Psoas muscle (tissue), 8 donors: ENCODE data around the gene PARVA. TPM values are rescaled to one million over a fixed set of nuclear protein-coding genes. Genes with fewer than 3 reads are reported as not detected.
"Not testable (repeated sequence)": the region's sequence is repeated elsewhere in the genome, so short reads cannot be mapped to it uniquely, and the experiment has no call there.

Source experiments
- ATAC-seq, 4 donors: fragments of 200-7000 bp; cut with Tn5 transposase; one replicate each; pipeline ENCODE4 v1.9.1; 2020; ENCODE audit warnings: moderate library complexity in 3 of 4, mild to moderate bottlenecking in 2 of 4
- DNase-seq, 2 donors: peaks; one replicate each; pipeline ENCODE4 v3.0.0-alpha.2; 2020
- H3K27ac ChIP-seq: fragments of 200-600 bp; one replicate; pipeline ENCODE4 v1.8.0; 2022
- H3K27me3 ChIP-seq, 3 donors: fragments of 200-600 bp in 1 of 3; one replicate each; pipeline versions ENCODE4 v1.6.1 to v1.8.0; 2013 to 2022; ENCODE audit warnings: low read length in 2 of 3, mild to moderate bottlenecking in 2 of 3, moderate library complexity in 1 of 3; ENCODE audit not compliant: insufficient read depth in 3 of 3
- H3K36me3 ChIP-seq, 2 donors: fragments of 200-600 bp in 1 of 2; one replicate each; pipeline versions ENCODE4 v1.6.1 to v1.8.0; 2013 to 2022; ENCODE audit warnings: low read depth in 1 of 2, mild to moderate bottlenecking in 1 of 2, moderate library complexity in 1 of 2; ENCODE audit not compliant: insufficient read depth in 1 of 2
- H3K4me1 ChIP-seq: fragments of 200-600 bp; one replicate; pipeline ENCODE4 v1.8.0; 2022
- H3K4me3 ChIP-seq: fragments of 200-600 bp; one replicate; pipeline ENCODE4 v1.8.0; 2022; ENCODE audit warnings: mild to moderate bottlenecking
- H3K9me3 ChIP-seq: fragments of 200-600 bp; one replicate; pipeline ENCODE4 v1.8.0; 2022
- CTCF ChIP-seq: fragments of 200-600 bp; IDR thresholded peaks from one replicate; pipeline ENCODE4 v1.8.0; 2022; ENCODE audit warnings: antibody characterized with exemption
- WGBS, 3 donors: extraction: QIAGEN DNeasy Blood & Tissue Kit; methylation state at CpG; one replicate each; pipeline versions ENCODE4 v1.1.6 to v1.1.7; 2013; 5-methylcytosine and 5-hydroxymethylcytosine counted together
- intact Hi-C, 2 donors: fragments of 100-400 bp; cut with DNase I; formaldehyde crosslinking; loops; one replicate each; pipeline versions ENCODE4 v1.11.0 to v1.14.2; 2022
- polyA plus RNA-seq, 3 donors: library from polyadenylated mRNA; stranded (reverse); fragments of 200-250 nt; gene quantifications; one replicate each; pipeline ENCODE4 v1.2.3, GENCODE V29; 2013
- total RNA-seq, 4 donors: library from RNA; stranded (reverse); fragmentation: NEBNext Ultra II Directional in 2 of 4; extraction: Animal tissue kit (Norgen Biotek cat#: 25700) in 2 of 4; gene quantifications; one replicate each; pipeline versions ENCODE4 v1.2.1 to v1.2.4, GENCODE V29; 2021 to 2023
- donor health status: healthy with polysubstance abuse.
- donor health status: DM: no; HTN: no; CAD: no; lungs with moderate emphysema.
- donor health status: Bipolar disorder and iron deficiency.
- donor health status: healthy.
- donor health status: DM: yes; HTN: yes; CAD: no.
- donor health status: DM: no; HTN: no; CAD: no.
- donor health status: DM: no; HTN: no; CAD: no.
- donor health status: DM: yes; HTN: yes; CAD: no.

The PARVA gene
- total and polyA plus RNA-seq, 7 donors, result 4.4 to 22.7 (median 8.5) TPM

- Histone ChIP-seq H3K27me3 (no peaks in the 10 kb centered on the region), H3K9me3 (no peaks in the 10 kb centered on the region), H3K4me1 (no peaks in the 10 kb centered on the region), H3K4me3 (no peak overlapping the region), H3K36me3 (no peaks in the 10 kb centered on the region), H3K27ac (no peak overlapping the region)
- intact Hi-C loops, result no loop called here
- no peak for TF ChIP-seq CTCF
- WGBS, 3 donors, result 33 to 46% (median 35%) methylated on average over 2 of the region's 2 CpGs
- ATAC-seq (no peak), DNase-seq (no peak)
These were observed 14.5 kb upstream of the PARVA start for GRCh38 chr11:12362857-12363256.

- no peak for TF ChIP-seq CTCF
- ATAC-seq, result no peak
- no peak overlapping the region for H3K27ac ChIP-seq
These were observed 14.0 kb upstream of the PARVA start for GRCh38 chr11:12363373-12363772.

GRCh38 chr11:12365965-12366575, 11.3 kb upstream of the PARVA start:
- H3K36me3 ChIP-seq, H3K9me3 ChIP-seq, H3K27ac ChIP-seq, DNase-seq, ATAC-seq, H3K4me1 ChIP-seq, H3K27me3 ChIP-seq, intact Hi-C loops, H3K4me3 ChIP-seq: not testable (repeated sequence)
- 56 to 74% (median 65%) methylated on average over 14 of the region's 14 CpGs for WGBS, 3 donors

More at GRCh38 chr11:12363373-12363772, 14.0 kb upstream of the PARVA start:
- Histone ChIP-seq H3K4me1 (no peaks in the 10 kb centered on the region), H3K27me3 (no peaks in the 10 kb centered on the region), H3K4me3 (no peak overlapping the region), H3K36me3 (no peaks in the 10 kb centered on the region), H3K9me3 (no peaks in the 10 kb centered on the region)
- intact Hi-C loops, result no loop called here
- DNase-seq, result no peak
- WGBS, 3 donors, result 95 to 100% (median 100%) methylated on average over 1 of the region's 1 CpG

- intact Hi-C loops, DNase-seq, H3K4me3 ChIP-seq, H3K4me1 ChIP-seq, H3K9me3 ChIP-seq, ATAC-seq, H3K36me3 ChIP-seq, H3K27ac ChIP-seq, H3K27me3 ChIP-seq: not testable (repeated sequence)
- WGBS, 3 donors, result 95 to 99% (median 95%) methylated on average over 6 of the region's 6 CpGs
These were observed 10.3 kb upstream of the PARVA start for GRCh38 chr11:12367057-12367456.

GRCh38 chr11:12372111-12372510, 5.3 kb upstream of the PARVA start:
- intact Hi-C loops, result no loop called here
- no peak overlapping the region for H3K27ac ChIP-seq
- 55 to 95% (median 93%) methylated on average over 1 of the region's 1 CpG for WGBS, 3 donors
- H3K27me3 ChIP-seq, result no peaks in the 10 kb centered on the region
- no peaks in the 10 kb centered on the region for H3K9me3 ChIP-seq
- H3K4me3 ChIP-seq, result no peak overlapping the region
- DNase-seq (no peak), ATAC-seq (no peak)
- H3K36me3 ChIP-seq, result no peaks in the 10 kb centered on the region
- peaks cover 5% of the 10 kb centered on the region for H3K4me1 ChIP-seq
- TF ChIP-seq CTCF, result no peak

GRCh38 chr11:12375720-12376119, 1.7 kb upstream of the PARVA start:
- intact Hi-C loops, result no loop called here
- no peak overlapping the region for H3K27ac ChIP-seq
- H3K9me3 ChIP-seq, result no peaks in the 10 kb centered on the region
- DNase-seq (no peak), ATAC-seq (no peak)
- WGBS, 3 donors, result 40 to 61% (median 50%) methylated on average over 7 of the region's 7 CpGs
- H3K4me1 ChIP-seq, result peaks cover 6% of the 10 kb centered on the region
- H3K4me3 ChIP-seq, result no peak overlapping the region
- no peak for TF ChIP-seq CTCF
- H3K36me3 ChIP-seq, result no peaks in the 10 kb centered on the region
- H3K27me3 ChIP-seq, result no peaks in the 10 kb centered on the region
